ENCODE results near the gene GPR137B.
"Not testable (repeated sequence)": the region's sequence is repeated elsewhere in the genome, so short reads cannot be mapped to it uniquely, and the experiment has no call there.

Gene GPR137B

GRCh38 chr1:236144446-236145150 is 2.3 kb downstream of the GPR137B start:
- DNase-seq = no peak

GRCh38 chr1:236147068-236147467 is 4.7 kb downstream of the GPR137B start:
- no peak for DNase-seq

- no peak for DNase-seq
Observed at GRCh38 chr1:236147521-236148469, 5.5 kb downstream of the GPR137B start.

GRCh38 chr1:236148470-236148845 is 6.1 kb downstream of the GPR137B start:
- DNase-seq = peak; percentile 22

- no peak for DNase-seq
Observed at GRCh38 chr1:236149003-236149595, 6.8 kb downstream of the GPR137B start.

GRCh38 chr1:236149696-236150228 is 7.4 kb downstream of the GPR137B start:
- no peak for DNase-seq

GRCh38 chr1:236150311-236150955 is 8.1 kb downstream of the GPR137B start:
- no peak for DNase-seq

- DNase-seq = no peak
Observed at GRCh38 chr1:236150986-236151385, 8.6 kb downstream of the GPR137B start.

- DNase-seq = no peak
Observed at GRCh38 chr1:236151739-236152424, 9.5 kb downstream of the GPR137B start.

GRCh38 chr1:236154126-236154525 is 11.8 kb downstream of the GPR137B start:
- no peak for DNase-seq

- no peak for DNase-seq
Observed at GRCh38 chr1:236154671-236155398, 12.5 kb downstream of the GPR137B start.

GRCh38 chr1:236155399-236155767 is 13.0 kb downstream of the GPR137B start:
- DNase-seq = no peak

GRCh38 chr1:236155841-236156503 is 13.6 kb downstream of the GPR137B start:
- DNase-seq = no peak

- no peak for DNase-seq
Observed at GRCh38 chr1:236156512-236157208, 14.3 kb downstream of the GPR137B start.

GRCh38 chr1:236158072-236158471 is 15.7 kb downstream of the GPR137B start:
- not testable (repeated sequence) for DNase-seq

- DNase-seq = no peak
Observed at GRCh38 chr1:236158719-236159118, 16.4 kb downstream of the GPR137B start.

- DNase-seq = no peak
Observed at GRCh38 chr1:236159704-236160539, 17.6 kb downstream of the GPR137B start.

- no peak for DNase-seq
Observed at GRCh38 chr1:236160540-236161127, 18.3 kb downstream of the GPR137B start.

- no peak for DNase-seq
Observed at GRCh38 chr1:236161230-236161629, 18.9 kb downstream of the GPR137B start.

All from fibroblast of skin of back (primary cell).